ENCODE data around the gene CRLF1. TPM values are rescaled to one million over a fixed set of nuclear protein-coding genes. Genes with fewer than 3 reads are reported as not detected.

Gene CRLF1
- total RNA-seq, 1 experiment from 2014 or later = 4.3 TPM

- H3K27me3 Mint-ChIP-seq (ENCODE audit: insufficient read depth, unreplicated experiment) = no peaks in the 10 kb centered on the region
- H3K4me1 Mint-ChIP-seq (ENCODE audit: insufficient read depth, unreplicated experiment) = peaks cover 5% of the 10 kb centered on the region
- POLR2A ChIA-PET = no interaction called here
- no peaks in the 10 kb centered on the region for H3K9me3 Mint-ChIP-seq (ENCODE audit: unreplicated experiment)
- no peaks in the 10 kb centered on the region for H3K36me3 Mint-ChIP-seq (ENCODE audit: insufficient read depth, unreplicated experiment)
- intact Hi-C loops (cut with micrococcal nuclease) = no loop called here
- CTCF ChIA-PET = no interaction called here
- no peak for TF ChIP-seq CTCF (IDR thresholded peaks at IDR 0.05; ENCODE audit: unreplicated experiment)
- no peak overlapping the region for H3K27ac Mint-ChIP-seq (ENCODE audit: low read depth, unreplicated experiment)
- H3K4me3 Mint-ChIP-seq (ENCODE audit: unreplicated experiment) = no peak overlapping the region
- no peak for DNase-seq (ENCODE audit: unreplicated experiment)
- no TSS peak for BruUV-seq (replicated peaks)
Observed at GRCh38 chr19:18649371-18650020, 42.9 kb upstream of the CRLF1 start.

- CTCF ChIA-PET = no interaction called here
- Mint-ChIP-seq H3K4me3 (ENCODE audit: unreplicated experiment) (no peak overlapping the region), H3K36me3 (ENCODE audit: insufficient read depth, unreplicated experiment) (no peaks in the 10 kb centered on the region), H3K27me3 (ENCODE audit: insufficient read depth, unreplicated experiment) (no peaks in the 10 kb centered on the region), H3K9me3 (ENCODE audit: unreplicated experiment) (no peaks in the 10 kb centered on the region), H3K4me1 (ENCODE audit: insufficient read depth, unreplicated experiment) (peaks cover 5% of the 10 kb centered on the region), H3K27ac (ENCODE audit: low read depth, unreplicated experiment) (no peak overlapping the region)
- no TSS peak for BruUV-seq (replicated peaks)
- no peak for DNase-seq (ENCODE audit: unreplicated experiment)
- TF ChIP-seq CTCF (IDR thresholded peaks at IDR 0.05; ENCODE audit: unreplicated experiment) = no peak
- intact Hi-C loops (cut with micrococcal nuclease) = no loop called here
- POLR2A ChIA-PET = no interaction called here
Observed at GRCh38 chr19:18648973-18649315, 42.3 kb upstream of the CRLF1 start.

GRCh38 chr19:18647807-18648206 is 41.2 kb upstream of the CRLF1 start:
- Mint-ChIP-seq H3K4me3 (ENCODE audit: unreplicated experiment) (no peak overlapping the region), H3K36me3 (ENCODE audit: insufficient read depth, unreplicated experiment) (peaks cover under 1% of the 10 kb centered on the region), H3K27ac (ENCODE audit: low read depth, unreplicated experiment) (no peak overlapping the region), H3K4me1 (ENCODE audit: insufficient read depth, unreplicated experiment) (peaks cover 5% of the 10 kb centered on the region), H3K9me3 (ENCODE audit: unreplicated experiment) (no peaks in the 10 kb centered on the region), H3K27me3 (ENCODE audit: insufficient read depth, unreplicated experiment) (no peaks in the 10 kb centered on the region)
- intact Hi-C loops (cut with micrococcal nuclease) = no loop called here
- BruUV-seq (replicated peaks) = no TSS peak
- DNase-seq (ENCODE audit: unreplicated experiment) = no peak
- TF ChIP-seq CTCF (IDR thresholded peaks at IDR 0.05; ENCODE audit: unreplicated experiment) = no peak
- POLR2A ChIA-PET = interaction anchor here (0.6 kb wide), 1 partner anchor 88 kb away, joined by 4 read pairs; no protein-coding TSS in a partner anchor
- CTCF ChIA-PET = no interaction called here

GRCh38 chr19:18647371-18647767 is 40.8 kb upstream of the CRLF1 start:
- ChIA-PET CTCF (interaction anchor here (1.1 kb wide), 1 partner anchor 19 kb away, joined by 3 read pairs; no protein-coding TSS in a partner anchor), POLR2A (interaction anchor here (0.6 kb wide), 1 partner anchor 88 kb away, joined by 4 read pairs; no protein-coding TSS in a partner anchor)
- TF ChIP-seq CTCF (IDR thresholded peaks at IDR 0.05; ENCODE audit: unreplicated experiment) = no peak
- intact Hi-C loops (cut with micrococcal nuclease) = no loop called here
- Mint-ChIP-seq H3K27me3 (ENCODE audit: insufficient read depth, unreplicated experiment) (no peaks in the 10 kb centered on the region), H3K27ac (ENCODE audit: low read depth, unreplicated experiment) (no peak overlapping the region), H3K9me3 (ENCODE audit: unreplicated experiment) (no peaks in the 10 kb centered on the region), H3K36me3 (ENCODE audit: insufficient read depth, unreplicated experiment) (peaks cover 5% of the 10 kb centered on the region), H3K4me1 (ENCODE audit: insufficient read depth, unreplicated experiment) (peaks cover 5% of the 10 kb centered on the region), H3K4me3 (ENCODE audit: unreplicated experiment) (no peak overlapping the region)
- BruUV-seq (replicated peaks) = no TSS peak
- DNase-seq (ENCODE audit: unreplicated experiment) = no peak

Data from MCF 10A (cell line).